Activated naive CD8-positive, alpha-beta T cell treated with anti-CD3 and anti-CD28 coated beads, Interleukin-2, amount 10 ng/mL, durations not matched to agents 7 days and 5 days (primary cell): ENCODE data around the gene LUZP2. TPM values are rescaled to one million over a fixed set of nuclear protein-coding genes. Genes with fewer than 3 reads are reported as not detected.

ENCODE experiments used
- ATAC-seq: fragments of 150-1000 bp; cut with Tn5 transposase; one replicate; pipeline ENCODE4 v1.10.0; 2021; ENCODE audit warnings: low read depth, moderate library complexity
- POLR2A ChIA-PET: fragments of 350-600 bp; sonication (Branson Sonifier 250); formaldehyde crosslinking; loops from one replicate; lab custom pipeline; 2021; ENCODE audit warnings: antibody characterized with exemption; lab: Charles Lee
- DNase-seq: peaks from one replicate; pipeline ENCODE4 v3.0.0; 2021
- H3K27ac Mint-ChIP-seq: one replicate; pipeline ENCODE4 v1.8.0; 2022; ENCODE audit warnings: mild to moderate bottlenecking, mixed read lengths
- H3K27me3 Mint-ChIP-seq: one replicate; pipeline ENCODE4 v1.8.0; 2022; ENCODE audit warnings: mild to moderate bottlenecking, moderate library complexity, mixed read lengths
- H3K36me3 Mint-ChIP-seq: one replicate; pipeline ENCODE4 v1.8.0; 2021; ENCODE audit warnings: mild to moderate bottlenecking, mixed read lengths
- H3K4me1 Mint-ChIP-seq: one replicate; pipeline ENCODE4 v1.8.0; 2021; ENCODE audit warnings: mixed read lengths
- H3K4me3 Mint-ChIP-seq: one replicate; pipeline ENCODE4 v1.8.0; 2022; ENCODE audit warnings: mild to moderate bottlenecking, moderate library complexity, mixed read lengths
- H3K9me3 Mint-ChIP-seq: one replicate; pipeline ENCODE4 v1.8.0; 2021; ENCODE audit warnings: mixed read lengths
- total RNA-seq, 2 experiments: library from RNA; stranded (reverse); gene quantifications; one replicate each; pipeline ENCODE4 v1.2.3, GENCODE V29; 2021

The LUZP2 gene
- total RNA-seq, 2 experiments from 2014 or later: not detected

DNA sequence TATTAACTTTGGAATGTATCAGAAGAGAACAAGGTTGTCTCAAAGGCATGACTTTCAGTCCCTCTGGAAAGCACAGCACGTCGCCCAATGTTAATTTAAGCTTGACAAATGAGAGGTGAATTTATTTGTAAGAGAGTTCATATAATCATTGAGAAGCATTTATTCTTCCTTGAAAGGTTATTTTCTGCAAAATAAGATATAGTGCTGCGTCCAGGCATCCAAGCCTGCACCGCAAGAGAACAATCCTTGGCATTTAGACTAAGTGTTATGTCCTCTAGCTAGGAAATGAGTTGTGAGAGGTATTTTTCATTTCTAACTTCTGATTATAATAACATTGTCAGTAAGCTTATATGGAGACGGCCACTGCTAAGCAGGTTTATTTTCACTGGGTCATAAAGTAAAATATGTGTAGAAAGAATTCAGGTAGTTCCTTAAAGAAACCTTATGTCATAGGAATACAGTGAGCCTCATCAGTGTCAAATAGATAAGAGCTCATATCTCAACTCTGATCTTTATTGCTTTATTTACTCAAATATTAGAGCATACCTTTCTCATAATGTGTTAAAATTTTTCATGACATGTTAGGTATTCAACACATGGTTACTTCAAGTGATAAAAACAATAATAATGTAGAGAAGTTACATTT, 182.0 kb downstream of the LUZP2 start:
- Mint-ChIP-seq H3K36me3 (no peaks in the 10 kb centered on the region), H3K27ac (no peak overlapping the region), H3K4me3 (no peak overlapping the region), H3K9me3 (no peaks in the 10 kb centered on the region), H3K27me3 (no peaks in the 10 kb centered on the region), H3K4me1 (no peaks in the 10 kb centered on the region)
- no peak for DNase-seq
- POLR2A ChIA-PET: no interaction called here
- ATAC-seq: no peak

DNA sequence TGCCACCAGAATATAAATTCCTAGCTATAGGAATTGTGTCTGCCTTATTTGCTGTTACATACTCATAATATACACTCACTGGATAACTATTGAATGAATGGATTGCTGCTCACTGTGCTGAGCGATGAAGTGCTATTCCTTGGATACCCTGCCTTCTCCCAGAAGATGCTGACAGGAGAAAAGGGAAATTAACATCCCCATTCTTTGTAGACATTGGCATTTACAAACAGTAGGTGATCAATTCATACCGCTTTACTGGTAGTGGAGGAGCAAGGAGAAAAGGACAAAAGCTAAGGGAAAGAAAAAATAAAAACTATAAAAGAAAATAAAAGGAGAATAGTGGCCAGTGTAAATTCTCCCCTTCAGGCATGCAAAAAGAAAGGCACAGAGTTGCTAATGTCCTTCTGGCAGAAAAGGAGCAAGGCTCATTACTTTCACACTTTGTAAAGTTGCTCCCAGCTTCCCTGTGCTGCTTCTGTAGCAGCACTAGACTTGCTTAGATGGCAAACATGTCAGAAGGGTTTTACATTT, 183.0 kb downstream of the LUZP2 start:
- ATAC-seq (no peak), DNase-seq (no peak)
- Mint-ChIP-seq H3K4me1 (no peaks in the 10 kb centered on the region), H3K27me3 (no peaks in the 10 kb centered on the region), H3K27ac (no peak overlapping the region), H3K36me3 (no peaks in the 10 kb centered on the region), H3K4me3 (no peak overlapping the region), H3K9me3 (no peaks in the 10 kb centered on the region)
- POLR2A ChIA-PET: no interaction called here

DNA sequence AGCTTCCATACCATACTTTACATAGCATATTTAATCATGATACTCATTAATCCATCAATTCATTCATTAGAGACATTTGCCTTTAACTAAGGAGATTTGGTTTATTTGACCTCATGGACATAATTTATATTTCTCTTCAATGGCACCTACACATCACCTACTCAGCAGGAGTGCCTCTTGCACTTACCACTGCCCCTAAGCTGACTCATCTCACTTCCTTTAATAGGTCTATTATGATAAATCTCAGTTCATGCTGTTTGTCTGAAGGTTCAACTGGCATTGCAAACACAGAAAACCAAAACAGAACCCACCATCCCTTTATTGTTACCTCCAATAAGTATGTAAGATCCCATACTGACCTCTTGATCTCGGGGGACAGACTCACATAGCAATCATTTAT, 186.7 kb downstream of the LUZP2 start:
- H3K36me3 Mint-ChIP-seq: no peaks in the 10 kb centered on the region
- no peak overlapping the region for H3K27ac Mint-ChIP-seq
- POLR2A ChIA-PET: no interaction called here
- no peaks in the 10 kb centered on the region for H3K4me1 Mint-ChIP-seq
- H3K9me3 Mint-ChIP-seq: peaks cover 4% of the 10 kb centered on the region
- no peak for ATAC-seq
- no peaks in the 10 kb centered on the region for H3K27me3 Mint-ChIP-seq
- DNase-seq: no peak
- H3K4me3 Mint-ChIP-seq: no peak overlapping the region

DNA sequence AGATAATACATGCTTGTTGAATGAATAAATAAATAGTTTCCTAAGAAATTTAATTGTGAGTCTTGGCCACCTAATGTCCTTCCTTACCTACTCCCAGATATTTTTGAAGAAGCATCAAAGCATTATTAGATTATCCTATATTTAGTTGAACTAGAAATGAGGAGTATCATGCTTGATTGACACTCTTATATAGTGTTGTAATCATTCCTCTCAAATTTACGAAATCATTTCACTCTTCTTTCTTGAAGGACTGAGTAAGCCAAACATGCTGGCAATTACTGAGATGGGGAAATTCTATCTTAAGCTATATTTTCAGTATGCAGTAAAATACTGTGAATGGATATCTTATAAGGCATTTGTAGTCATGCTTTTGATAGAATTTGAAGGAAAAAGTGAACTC, 189.0 kb downstream of the LUZP2 start:
- Mint-ChIP-seq H3K27me3 (no peaks in the 10 kb centered on the region), H3K4me1 (no peaks in the 10 kb centered on the region), H3K4me3 (no peak overlapping the region), H3K27ac (no peak overlapping the region), H3K36me3 (no peaks in the 10 kb centered on the region), H3K9me3 (peaks cover 4% of the 10 kb centered on the region)
- DNase-seq: no peak
- no peak for ATAC-seq
- POLR2A ChIA-PET: no interaction called here

DNA sequence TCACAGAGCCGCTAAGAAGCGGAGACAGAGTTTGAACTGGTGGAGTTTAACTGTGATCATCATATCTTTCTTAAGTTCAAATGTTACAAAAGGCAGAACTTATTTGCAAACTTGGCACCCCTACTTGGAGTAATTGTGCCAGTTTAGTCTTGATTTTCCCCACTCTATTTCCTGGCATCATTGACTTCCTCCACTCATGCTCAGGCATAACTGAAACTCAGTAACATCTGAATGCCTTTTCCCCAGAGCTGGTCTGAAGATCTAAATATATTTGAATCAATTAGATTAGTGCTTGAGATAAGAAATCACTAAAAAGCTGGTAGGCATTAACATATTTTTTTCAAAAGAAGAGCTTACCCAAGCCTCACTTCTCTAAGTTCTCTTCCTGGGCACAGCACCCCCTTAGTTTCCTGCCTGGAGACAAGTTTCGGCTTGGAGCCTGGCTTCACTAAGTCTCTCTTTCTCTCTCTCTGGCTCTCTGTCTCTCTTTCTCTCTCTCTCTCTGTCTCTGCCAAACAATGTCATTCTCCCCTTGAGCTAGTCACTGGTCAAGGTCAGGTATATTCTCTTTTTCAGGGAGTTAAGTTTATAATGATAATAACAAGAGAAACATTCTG, 190.8 kb downstream of the LUZP2 start:
- H3K4me3 Mint-ChIP-seq: no peak overlapping the region
- POLR2A ChIA-PET: no interaction called here
- no peaks in the 10 kb centered on the region for H3K4me1 Mint-ChIP-seq
- H3K36me3 Mint-ChIP-seq: no peaks in the 10 kb centered on the region
- no peak for ATAC-seq
- no peak for DNase-seq
- H3K9me3 Mint-ChIP-seq: peaks cover 4% of the 10 kb centered on the region
- H3K27me3 Mint-ChIP-seq: no peaks in the 10 kb centered on the region
- H3K27ac Mint-ChIP-seq: no peak overlapping the region

DNA sequence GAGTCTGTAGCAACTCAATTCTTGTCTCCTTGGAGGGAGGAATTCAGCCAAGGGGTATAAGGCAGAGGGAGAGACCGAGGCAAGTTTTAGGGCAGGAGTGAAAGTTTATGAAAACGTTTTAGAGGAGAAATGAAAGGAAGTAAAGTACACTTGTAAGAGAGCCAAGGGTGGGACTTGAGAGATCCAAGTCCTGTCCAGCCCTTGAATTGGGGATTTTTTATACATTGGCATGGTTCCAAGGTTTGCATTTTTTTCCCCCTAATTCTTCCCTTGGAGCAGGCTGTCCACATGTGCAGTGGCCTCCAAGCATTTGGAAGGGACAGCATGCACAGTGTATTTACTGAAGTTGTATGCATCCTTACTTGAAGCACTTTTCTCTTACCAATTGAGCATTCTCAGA, 192.1 kb downstream of the LUZP2 start:
- ATAC-seq: no peak
- Mint-ChIP-seq H3K36me3 (no peaks in the 10 kb centered on the region), H3K27me3 (no peaks in the 10 kb centered on the region), H3K27ac (no peak overlapping the region), H3K9me3 (peaks cover 4% of the 10 kb centered on the region), H3K4me1 (no peaks in the 10 kb centered on the region), H3K4me3 (no peak overlapping the region)
- no peak for DNase-seq
- POLR2A ChIA-PET: no interaction called here

DNA sequence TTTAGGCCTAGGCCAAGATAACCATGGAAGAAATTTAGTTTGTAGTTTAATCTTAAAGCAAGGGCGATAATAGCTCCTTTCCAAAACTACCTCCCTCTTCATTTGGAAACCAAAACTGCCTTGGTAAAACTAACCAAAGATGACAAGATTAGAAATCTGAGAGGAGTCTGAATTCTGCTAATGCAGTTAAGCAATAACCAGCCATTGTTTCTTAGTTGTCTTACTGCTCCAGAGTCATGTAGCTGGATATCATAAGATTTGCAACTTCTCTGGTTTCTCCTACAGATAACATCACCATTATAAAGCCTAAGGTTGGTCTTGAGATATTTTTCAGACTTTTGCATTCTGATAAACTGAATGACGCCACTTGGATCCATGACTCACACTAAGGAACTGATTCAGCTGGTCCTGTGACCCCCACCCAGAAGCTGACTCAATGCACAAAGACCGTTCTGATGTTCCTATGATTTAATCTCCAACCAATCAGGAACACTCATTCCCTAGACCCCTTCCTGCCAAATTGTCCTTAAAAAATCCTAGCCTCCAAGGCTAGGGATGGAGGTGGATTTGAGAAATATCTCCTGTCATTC, 200.8 kb downstream of the LUZP2 start:
- Mint-ChIP-seq H3K27me3 (no peaks in the 10 kb centered on the region), H3K27ac (no peak overlapping the region), H3K36me3 (no peaks in the 10 kb centered on the region), H3K4me3 (no peak overlapping the region), H3K9me3 (peaks cover 2% of the 10 kb centered on the region), H3K4me1 (no peaks in the 10 kb centered on the region)
- ATAC-seq: no peak
- no peak for DNase-seq
- POLR2A ChIA-PET: no interaction called here

DNA sequence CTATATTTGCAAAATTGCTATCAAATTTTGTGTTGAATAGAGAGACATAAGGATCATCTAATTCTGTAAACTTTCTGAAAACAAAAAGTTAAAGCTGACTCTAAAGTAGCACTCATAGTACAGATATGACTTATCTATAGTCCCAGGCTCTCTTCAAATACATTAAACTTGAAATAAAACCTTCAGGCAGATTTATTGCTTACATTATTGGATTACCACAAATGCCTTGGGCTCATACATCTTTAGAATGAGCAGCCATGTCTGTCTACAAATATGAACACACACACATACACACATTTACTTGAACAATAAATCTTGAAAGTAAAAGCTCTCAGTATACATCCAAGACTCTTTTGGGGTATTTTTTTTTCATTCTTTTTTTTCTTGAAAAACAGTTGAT, 207.9 kb downstream of the LUZP2 start:
- H3K9me3 Mint-ChIP-seq: peaks cover 7% of the 10 kb centered on the region
- H3K27ac Mint-ChIP-seq: no peak overlapping the region
- no peak overlapping the region for H3K4me3 Mint-ChIP-seq
- ATAC-seq: no peak
- POLR2A ChIA-PET: no interaction called here
- H3K27me3 Mint-ChIP-seq: no peaks in the 10 kb centered on the region
- no peak for DNase-seq
- no peaks in the 10 kb centered on the region for H3K36me3 Mint-ChIP-seq
- no peaks in the 10 kb centered on the region for H3K4me1 Mint-ChIP-seq

DNA sequence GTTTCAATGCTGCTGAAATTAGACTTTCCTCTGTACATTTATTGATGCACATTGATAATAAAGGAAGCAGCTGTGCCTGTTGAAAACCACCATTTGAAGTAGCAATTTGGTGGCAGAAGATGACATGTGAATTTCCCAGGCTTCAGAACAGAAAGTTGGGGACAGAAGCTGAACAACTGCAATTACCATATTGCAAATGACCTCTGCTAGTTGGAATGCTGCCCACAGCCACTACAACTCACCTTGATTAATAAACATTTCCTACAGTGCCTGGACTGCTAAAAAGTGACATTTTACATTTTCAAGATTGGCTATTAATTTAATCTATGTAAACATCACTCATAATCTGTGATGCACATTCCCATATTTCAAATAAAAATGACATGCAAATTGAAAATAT, 208.6 kb downstream of the LUZP2 start:
- ATAC-seq: no peak
- no peak overlapping the region for H3K4me3 Mint-ChIP-seq
- no peaks in the 10 kb centered on the region for H3K27me3 Mint-ChIP-seq
- H3K4me1 Mint-ChIP-seq: no peaks in the 10 kb centered on the region
- no peaks in the 10 kb centered on the region for H3K36me3 Mint-ChIP-seq
- H3K27ac Mint-ChIP-seq: no peak overlapping the region
- H3K9me3 Mint-ChIP-seq: peaks cover 7% of the 10 kb centered on the region
- POLR2A ChIA-PET: no interaction called here
- DNase-seq: no peak

DNA sequence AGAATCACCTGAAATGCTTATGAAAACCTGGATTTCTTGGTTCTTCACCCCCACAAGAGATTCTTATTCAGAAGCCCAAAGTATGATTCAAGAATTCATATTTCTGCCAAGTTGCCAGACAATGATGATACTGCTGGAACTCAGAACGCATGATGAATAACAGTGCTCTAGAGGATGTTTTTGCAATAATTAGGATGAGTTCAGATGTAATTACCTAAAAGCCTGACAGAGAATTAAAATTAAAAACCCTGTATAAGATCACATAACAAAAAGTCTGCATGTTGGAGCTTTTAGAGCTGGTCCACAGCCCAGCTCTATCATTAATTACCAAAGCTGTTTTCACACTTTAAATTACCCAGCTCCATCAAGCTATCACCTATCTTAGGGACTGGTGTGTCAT, 211.8 kb downstream of the LUZP2 start:
- peaks cover 3% of the 10 kb centered on the region for H3K9me3 Mint-ChIP-seq
- DNase-seq (no peak), ATAC-seq (no peak)
- H3K27ac Mint-ChIP-seq: no peak overlapping the region
- no peaks in the 10 kb centered on the region for H3K36me3 Mint-ChIP-seq
- POLR2A ChIA-PET: no interaction called here
- H3K27me3 Mint-ChIP-seq: no peaks in the 10 kb centered on the region
- no peak overlapping the region for H3K4me3 Mint-ChIP-seq
- H3K4me1 Mint-ChIP-seq: no peaks in the 10 kb centered on the region

DNA sequence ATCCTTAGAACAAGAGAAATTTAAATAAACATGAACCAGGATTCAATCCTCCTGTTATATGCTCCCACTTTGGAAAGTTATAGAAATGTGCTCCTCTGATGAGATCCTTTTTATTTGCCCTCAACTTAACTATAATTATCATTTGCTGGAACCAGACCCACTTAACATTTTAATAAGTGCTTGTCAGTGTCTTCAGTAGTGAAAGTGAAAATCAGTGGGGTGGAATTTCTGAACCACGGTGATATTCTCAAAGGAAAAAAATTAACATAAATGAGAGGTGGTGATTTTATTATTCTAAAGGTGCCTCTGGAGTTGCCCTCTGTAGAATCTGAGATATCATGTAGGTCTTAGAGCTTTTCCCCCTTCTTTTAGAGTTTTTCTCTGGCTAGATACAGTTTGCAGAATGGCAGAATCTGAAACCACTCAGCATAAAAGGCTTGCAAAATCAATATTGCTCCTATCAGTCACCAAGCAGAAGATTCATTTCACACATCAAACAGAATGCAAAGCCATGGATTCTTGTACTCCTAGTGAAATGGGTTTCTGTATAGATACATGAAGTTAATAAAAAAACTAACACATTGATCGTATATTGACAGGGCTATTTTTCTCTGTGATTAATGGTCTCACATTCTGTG, 213.2 kb downstream of the LUZP2 start:
- H3K36me3 Mint-ChIP-seq: no peaks in the 10 kb centered on the region
- POLR2A ChIA-PET: no interaction called here
- no peak for ATAC-seq
- no peaks in the 10 kb centered on the region for H3K4me1 Mint-ChIP-seq
- no peak for DNase-seq
- H3K27ac Mint-ChIP-seq: no peak overlapping the region
- peaks cover 2% of the 10 kb centered on the region for H3K9me3 Mint-ChIP-seq
- no peak overlapping the region for H3K4me3 Mint-ChIP-seq
- no peaks in the 10 kb centered on the region for H3K27me3 Mint-ChIP-seq

DNA sequence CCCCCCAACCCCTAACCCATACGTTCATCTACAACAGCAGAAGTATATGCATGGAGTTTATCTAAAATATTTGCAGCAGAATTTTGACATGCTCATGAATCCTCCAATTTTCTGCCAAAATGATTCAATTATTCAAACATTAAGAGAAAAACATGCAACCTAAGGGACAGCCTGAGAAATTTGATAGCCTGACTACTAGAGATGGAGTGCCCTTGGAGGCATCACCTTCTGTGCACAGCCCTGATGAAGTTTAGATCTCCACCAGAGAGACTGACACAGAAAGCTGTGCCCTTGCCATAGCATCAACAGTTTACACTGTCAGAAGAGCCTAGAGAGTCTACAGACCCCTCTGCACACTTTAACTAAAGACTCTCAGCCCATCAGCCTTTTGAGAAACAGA, 217.7 kb downstream of the LUZP2 start:
- Mint-ChIP-seq H3K27ac (no peak overlapping the region), H3K27me3 (no peaks in the 10 kb centered on the region), H3K9me3 (peaks cover 10% of the 10 kb centered on the region), H3K4me3 (no peak overlapping the region), H3K36me3 (no peaks in the 10 kb centered on the region), H3K4me1 (no peaks in the 10 kb centered on the region)
- POLR2A ChIA-PET: no interaction called here
- DNase-seq: no peak
- no peak for ATAC-seq

DNA sequence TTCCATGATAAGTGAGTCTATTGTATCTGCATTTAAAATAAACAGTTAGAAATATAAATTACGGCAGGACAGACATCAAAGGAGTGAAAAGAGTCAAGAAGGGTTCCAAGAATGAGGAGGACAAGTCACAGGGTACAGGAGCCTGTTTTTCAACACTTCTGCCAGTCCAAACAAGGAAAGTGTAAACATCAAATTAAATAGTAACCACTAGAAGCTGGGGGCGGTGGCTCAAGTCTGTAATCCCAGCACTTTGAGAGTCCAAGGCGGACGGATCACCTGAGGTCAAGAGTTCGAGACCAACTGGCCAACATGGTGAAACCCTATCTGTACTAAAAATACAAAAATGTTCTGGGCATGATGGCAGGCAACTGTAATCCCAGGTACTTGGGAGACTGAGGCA, 219.6 kb downstream of the LUZP2 start:
- DNase-seq: no peak
- Mint-ChIP-seq H3K4me3 (no peak overlapping the region), H3K27ac (no peak overlapping the region), H3K27me3 (no peaks in the 10 kb centered on the region), H3K4me1 (no peaks in the 10 kb centered on the region), H3K36me3 (no peaks in the 10 kb centered on the region), H3K9me3 (peaks cover 10% of the 10 kb centered on the region)
- no peak for ATAC-seq
- POLR2A ChIA-PET: no interaction called here

DNA sequence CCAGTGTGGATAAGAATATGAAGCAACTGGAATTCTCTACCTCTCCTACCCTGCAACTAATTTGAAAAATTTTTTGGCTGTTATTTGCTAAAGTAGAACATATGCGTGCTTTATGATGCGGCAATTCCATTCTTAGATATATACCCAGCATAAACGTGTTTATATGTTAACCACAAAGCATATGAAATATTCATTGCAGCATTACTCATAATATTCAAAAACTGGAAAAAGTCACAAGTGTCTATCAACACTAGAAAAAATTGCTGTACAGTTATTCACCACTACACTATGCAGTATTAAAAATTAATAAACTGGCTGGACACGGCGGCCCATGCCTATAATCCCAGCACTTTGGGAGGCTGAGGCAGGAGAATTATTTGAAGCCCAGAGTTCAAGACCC, 226.4 kb downstream of the LUZP2 start:
- Mint-ChIP-seq H3K9me3 (peaks cover 2% of the 10 kb centered on the region), H3K27ac (no peak overlapping the region), H3K27me3 (no peaks in the 10 kb centered on the region), H3K36me3 (no peaks in the 10 kb centered on the region), H3K4me3 (no peak overlapping the region), H3K4me1 (no peaks in the 10 kb centered on the region)
- POLR2A ChIA-PET: no interaction called here
- DNase-seq: no peak
- no peak for ATAC-seq
